Putamen (tissue), 1 donor: ENCODE measurements around the gene KDM4C.

Experiments
- DNase-seq: peaks from one replicate; pipeline ENCODE4 v3.0.0-alpha.2; 2016; ENCODE audit warnings: low spot score

KDM4C gene

DNA sequence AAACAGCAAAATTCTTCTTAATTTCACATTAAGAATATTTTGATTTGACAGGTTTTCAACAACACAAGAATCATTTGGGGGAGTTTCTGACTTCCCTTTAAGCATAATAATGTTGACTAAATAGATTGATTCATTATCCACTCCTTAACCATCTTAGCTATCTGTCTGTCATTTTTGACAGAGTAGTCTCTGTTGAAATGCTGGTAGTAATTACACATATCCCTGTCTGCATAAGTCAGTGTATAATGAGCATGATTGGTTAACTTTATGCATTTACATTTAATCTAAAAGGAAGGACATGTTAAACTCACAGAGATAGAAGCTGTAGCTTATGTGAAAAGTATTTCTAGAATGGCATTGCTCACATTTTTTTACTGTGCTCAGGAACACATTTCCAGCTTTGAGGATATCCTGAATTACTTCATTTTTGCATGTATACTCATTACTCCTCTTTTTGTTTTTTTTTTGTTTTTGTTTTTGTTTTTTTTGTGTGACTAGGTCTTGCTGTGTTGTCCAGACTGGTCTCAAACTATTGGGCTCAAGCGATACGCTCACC, 385.9 kb downstream of the KDM4C start:
- no peak for DNase-seq

DNA sequence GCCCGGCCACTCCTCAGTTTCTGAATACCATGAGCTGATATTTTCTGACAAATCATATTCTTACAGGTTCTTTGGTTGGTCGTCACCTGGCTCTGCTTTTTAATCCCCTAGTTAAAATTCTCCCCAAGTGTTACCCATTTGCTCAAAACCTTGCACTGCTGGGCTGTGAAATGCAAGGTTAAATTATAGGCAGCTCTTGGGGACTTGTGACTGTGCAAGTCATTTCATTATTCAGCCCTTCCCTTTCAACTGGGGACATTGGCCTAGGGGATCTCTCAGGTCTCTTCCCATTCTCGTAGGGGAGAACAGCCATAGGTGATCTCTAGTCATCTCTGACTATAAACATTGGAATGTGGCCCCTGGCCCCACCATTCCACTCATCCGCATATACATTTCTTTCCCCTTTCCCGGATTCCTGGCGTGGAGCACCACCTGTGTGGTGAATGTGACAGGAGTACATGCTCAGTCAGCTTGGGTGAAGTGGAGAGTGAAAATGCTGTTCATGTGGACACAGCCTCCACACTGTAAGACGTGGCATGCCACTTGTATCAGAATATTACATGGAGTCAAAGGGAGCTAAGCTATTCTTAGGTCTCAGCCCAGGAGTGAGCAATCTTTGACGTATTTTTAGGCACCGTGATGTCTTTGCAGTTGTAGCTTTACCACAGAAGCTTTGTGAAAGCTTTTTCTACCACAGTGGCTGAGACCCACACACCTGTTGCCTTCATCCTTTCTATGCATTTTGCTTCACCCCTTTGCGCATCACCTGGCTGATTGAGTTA, 386.7 kb downstream of the KDM4C start:
- no peak for DNase-seq

DNA sequence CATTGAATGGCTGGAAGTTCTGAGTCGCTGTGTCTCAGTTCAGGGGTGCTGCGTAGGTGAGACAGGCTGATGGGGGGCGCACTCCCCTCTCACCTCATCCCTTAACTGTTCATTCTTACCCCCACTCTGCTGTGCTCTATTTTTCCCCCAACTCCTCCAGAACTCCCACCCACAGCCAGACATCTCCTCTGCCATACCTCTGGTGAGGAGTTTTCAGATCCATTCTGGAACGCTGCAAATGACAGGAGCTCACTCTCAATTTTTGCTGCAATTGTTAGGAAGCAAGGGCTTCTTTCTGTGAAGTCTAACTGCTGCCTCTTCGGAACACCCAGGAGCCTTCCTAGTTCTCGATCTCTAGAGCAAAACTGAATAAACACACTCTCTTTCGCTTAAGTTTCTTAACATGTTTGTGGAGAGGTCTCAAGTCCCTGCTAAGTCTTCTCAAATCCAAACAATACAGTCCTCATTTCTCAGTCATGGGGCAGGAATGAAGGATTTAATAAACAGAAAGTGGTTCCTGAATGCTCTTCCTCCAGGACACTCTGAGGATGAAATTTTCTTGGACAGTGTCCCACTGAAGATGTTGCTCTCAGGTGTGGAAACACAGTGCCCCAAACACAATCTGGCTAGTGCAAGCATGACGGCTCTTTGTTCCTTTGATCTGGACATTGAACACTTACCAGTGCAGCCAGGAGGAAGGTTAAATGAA, 387.7 kb downstream of the KDM4C start:
- DNase-seq, result peak; percentile 65

DNA sequence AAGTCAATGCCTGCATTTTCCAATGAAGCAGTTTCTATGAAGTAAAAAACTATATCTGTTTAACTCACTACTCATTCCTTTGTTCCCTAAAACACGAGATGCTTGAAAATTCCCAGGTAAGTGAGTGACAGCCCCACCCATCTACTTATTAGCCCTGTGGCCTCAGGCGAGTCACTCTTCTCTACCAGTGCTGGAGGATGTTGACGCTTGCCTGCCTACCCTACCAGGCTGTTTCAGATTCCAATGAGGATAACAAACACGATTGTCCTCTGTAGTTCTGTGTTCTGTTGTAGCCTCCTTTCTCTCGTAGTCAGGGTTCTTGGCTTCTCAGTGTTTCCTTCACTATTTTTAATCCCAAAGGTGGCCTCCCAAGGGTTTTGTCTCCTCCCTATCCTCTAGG, 388.8 kb downstream of the KDM4C start:
- no peak for DNase-seq

DNA sequence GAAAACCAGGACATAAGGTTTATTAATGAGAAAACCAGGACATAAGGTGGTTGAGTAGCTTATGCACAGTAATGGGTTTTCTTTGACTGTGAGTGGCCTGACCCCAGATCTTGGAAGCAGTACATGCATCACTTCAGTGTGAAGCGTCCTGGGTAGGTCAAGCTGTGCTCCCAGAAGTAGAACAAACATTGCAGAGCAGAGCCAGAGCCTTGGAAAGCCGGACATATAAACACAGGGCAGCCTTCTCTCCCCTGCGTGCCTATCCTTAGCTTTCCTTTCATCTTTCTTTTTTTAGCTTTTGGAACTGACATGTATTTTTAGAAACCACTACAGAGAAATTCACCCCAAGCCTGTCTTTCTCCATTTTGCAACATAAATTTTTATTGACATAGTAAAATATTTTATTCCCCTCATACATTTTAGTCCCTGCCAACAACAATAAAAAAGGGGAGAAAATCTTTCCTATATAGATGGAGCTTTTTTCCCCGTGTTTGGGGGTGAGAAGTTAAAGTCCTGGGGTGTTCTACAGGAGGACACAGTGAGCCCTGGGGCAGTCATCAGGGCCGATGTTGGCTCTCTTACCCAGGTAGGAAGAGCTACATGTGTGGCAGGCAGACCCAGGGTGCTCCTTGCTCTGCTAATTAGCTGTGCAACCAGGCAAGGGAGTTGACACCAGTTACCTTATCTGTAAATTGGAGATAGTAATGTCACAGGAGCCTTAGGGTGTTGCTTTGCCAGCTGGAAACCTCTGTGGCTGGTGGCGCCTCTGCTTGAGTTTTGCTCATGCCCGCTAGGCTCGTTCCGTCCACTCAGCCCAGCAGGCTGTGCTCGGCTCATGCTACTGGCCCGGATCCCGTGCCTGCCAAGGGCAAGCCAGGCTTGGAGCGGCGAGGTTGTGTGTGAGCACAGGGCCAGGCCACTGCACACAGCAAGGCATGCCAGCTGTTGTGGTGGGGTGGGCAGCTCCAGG, 389.6 kb downstream of the KDM4C start:
- DNase-seq, result no peak

DNA sequence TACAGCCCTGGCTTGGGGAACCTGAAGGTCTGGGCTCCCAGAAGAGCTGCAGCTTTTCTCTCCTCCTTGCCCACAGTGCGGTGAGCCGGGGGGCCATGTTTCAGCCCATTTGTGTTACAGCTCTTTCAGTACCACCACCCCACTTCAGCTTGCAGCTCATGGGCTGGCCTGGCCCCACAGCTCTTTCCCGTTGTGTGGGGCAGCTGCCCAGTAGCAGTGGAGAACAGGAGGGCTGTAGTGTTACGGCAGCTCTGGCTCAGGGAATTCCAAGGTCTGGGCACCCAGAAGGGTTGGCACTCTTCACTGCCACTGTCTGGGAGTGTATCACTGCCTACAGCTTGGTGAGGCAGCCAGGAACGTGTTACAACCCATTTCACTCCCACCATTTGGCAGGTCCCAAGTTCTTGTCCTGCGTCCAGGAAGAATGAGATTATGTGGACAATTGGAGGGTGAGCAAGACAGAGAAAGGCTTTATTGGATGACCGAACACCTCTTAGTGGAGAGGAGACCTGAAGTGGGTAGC, 390.5 kb downstream of the KDM4C start:
- DNase-seq, result no peak

DNA sequence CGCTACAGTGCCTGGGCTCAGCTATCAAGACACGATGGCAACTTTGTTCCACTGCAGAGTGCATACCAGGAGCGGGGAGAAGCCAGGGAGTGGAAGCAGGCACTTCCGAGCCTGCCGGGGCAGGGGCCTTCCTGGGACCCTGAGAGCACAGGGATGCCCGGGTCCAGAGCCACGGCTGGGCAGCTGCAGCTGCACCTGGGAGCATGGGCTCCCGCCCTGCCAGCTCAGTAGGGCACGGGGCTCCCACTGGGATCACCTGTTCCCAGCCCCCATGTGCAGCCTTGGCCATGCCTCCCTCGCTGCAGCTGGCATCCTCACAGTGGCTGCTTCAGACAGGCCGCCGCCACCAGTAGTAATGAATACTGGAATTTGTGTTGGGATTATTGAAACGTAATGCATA, 391.5 kb downstream of the KDM4C start:
- DNase-seq, result no peak

DNA sequence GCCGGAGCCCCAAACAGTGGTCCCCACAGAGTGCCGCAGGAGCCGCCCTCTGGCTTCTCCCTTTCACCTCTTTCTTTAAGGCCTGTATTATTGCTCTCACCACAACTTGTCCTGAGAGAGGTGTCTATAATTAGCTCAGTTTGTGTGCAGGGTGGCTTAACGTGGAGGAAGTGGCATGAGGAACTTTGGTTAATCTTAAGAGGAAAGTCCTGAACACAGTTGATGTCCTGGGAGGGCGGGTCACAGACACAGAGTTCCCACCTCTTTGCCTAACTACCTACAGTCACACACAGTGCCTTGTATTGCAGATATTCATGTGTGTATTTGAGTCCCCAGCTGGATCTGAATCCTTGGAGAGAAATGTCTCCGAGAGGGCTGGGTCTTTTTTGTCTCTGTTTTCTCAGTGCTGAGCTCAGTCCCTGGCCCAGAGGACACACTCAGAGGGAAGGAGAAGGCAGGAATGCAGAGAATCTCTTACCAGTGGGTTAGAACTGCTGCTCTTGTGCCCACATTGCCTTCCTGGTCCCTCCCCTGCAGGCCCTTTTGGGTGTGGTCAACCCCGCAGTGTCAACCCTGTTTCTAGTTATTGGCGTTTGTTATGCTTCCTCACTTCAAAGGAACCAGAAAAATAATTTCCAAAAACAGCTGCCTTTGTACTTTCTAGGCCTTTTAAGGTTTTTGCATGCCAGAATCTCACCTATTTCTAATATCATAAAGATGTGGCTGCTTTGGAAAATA, 392.5 kb downstream of the KDM4C start:
- no peak for DNase-seq

DNA sequence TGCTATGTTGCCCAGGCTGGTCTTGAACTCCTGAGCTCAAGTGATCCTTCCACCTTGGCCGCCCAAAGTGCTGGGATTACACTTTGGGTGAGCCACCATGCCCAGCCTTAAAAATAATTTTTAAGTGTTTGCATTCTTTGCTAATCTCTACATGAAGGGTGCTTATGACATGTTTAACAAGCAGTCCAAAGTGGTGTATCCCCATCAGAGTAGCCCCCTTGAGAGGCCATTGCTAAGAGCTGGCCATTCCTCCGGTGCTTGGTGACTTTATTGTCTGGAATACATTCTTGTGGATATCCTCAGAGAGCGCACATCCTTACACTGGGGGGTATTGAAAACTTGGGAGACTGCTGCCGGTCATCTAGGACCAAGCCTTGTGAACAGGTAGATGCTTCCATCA, 395.4 kb downstream of the KDM4C start:
- no peak for DNase-seq

DNA sequence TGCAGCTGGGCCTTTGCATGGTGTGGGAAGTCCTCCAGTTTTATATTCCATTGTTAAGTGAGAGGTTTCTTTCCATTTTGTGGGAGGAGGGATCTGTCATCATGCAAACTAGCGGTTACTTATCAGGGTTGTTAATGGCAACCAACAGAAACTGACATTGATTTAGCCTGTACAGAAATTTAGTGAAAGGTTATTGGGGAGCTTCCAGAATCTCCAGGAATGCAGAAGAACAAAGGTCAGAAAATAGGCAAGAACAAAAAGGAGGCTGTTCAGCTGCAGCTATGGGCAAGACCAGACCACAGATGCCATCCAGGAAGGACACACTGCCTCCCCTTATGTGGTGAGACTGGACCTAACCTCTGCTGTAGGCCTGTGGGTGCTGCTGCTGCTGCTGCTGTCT, 395.8 kb downstream of the KDM4C start:
- DNase-seq, result no peak

DNA sequence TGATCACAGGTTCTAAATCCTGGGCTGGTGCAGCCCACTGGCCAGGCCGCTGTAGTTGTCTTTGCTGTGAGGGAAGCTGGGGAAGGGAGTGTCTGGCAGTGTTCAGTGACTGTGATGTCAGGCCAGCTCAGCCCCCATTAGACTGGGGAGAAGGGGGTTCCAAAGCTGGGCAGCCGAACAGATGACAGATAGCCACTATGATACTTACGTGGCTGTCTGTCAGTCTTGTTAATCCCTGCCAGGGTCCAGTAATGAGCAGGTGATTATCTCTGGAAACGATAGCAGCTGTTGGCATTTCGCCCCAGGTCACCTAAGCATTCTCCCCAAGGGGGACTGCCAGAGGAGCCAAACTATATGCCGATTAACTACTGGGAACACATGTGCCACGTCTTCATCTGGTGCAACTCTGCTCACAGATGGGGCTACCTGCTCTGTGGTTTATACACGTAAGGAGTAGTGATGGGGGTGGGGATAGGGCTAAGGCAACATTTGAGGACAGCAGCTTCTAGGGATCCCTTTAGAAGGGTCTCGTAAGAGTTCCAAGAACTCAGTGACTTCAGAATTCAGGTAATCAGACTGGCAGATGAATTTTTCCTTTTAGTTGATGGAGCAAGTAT, 396.3 kb downstream of the KDM4C start:
- DNase-seq, result no peak

DNA sequence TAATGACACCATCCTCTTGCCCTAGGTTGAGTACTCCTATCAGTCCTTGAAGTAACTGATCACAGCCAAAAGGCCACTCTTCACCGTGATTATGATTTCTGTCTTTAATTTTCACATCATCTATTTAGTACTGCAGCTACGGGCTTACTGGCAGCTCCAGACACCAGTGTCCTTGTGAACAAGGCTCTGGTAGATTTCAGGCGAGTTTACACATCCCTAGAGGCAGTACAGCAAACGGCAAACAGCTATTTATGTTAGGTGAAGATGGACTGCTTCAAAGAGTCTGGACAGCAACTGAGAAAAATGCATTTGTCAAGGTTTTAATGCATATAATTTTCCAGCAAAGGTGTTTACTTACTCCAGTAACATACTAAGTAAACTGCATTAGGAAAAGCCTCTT, 396.9 kb downstream of the KDM4C start:
- DNase-seq, result no peak

DNA sequence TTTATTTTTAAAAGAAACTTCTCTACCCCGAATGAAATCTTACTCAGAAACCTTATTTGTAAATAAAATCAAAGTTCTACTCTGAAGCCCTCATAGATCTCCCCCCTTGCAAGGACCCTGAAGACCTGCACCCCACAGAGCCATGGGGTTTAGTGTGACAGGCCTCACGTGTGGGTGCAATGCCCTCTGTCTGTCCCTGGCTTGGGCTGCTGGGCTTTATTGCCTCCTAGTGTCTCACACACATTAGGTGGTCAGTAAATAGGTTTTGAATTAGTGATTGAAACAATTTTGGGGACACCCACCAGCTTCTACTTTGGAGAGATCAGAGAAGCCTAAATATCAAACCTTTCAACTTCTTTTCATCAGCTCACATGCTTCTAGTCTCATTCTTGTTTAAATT, 403.7 kb downstream of the KDM4C start:
- DNase-seq, result no peak

DNA sequence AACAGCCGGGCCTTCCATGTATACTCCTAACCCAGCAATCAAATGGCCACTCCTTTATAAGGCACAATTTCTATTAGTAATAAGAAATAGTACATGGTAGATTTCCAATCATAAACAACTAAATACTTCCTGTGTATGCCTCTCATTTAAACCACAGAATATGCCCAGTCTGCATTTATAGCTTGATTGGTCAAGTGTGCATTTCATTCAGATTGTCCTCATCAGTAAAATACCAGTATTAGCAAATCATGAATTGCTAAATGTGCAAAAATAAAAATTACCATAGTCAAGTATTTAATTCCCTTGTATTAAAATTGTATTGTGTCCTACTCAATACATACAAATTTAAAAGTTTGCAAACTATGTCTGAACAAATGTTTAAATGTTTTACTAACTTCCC, 406.2 kb downstream of the KDM4C start:
- DNase-seq, result no peak

DNA sequence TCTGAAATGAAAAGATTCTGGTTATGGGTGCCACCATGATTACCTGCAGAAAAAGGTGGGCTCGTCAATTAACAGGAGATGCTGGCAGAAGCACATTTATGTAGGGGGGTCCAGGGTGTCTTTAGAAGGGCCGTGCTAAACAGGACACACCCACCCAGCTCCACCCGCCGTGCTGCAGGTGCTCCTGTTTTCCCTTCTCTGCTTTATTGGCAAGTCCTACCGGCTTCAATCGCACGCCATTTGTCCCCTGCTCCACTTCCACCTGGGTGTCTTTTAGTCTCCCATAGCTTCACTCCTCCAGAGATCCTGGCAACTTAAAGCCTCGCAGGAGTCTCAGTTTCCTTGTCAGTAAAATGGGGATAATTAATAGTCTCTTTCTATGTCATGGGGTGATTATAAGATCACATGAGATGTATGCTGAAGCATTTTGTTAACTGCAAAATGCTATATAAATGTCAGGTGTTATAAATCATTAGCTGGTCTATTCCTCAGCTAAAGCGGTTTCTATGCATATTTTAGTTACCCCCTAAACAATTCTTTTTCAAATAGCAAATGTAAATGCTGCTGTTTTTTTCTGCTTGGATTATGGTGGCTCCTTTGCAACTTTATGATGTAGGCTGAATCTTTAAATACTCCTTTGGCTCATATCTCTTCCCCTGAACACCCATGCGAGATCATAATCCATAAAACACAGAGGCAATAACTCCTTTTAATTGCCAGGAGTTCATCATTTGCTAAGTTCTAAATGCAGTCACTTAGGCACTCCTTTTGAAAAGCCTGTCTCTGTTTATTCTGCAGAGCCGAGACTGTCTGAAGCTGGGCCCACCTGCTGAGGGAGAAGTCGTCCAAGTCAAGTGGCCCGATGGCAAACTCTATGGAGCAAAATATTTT, 406.9 kb downstream of the KDM4C start:
- DNase-seq, result no peak

DNA sequence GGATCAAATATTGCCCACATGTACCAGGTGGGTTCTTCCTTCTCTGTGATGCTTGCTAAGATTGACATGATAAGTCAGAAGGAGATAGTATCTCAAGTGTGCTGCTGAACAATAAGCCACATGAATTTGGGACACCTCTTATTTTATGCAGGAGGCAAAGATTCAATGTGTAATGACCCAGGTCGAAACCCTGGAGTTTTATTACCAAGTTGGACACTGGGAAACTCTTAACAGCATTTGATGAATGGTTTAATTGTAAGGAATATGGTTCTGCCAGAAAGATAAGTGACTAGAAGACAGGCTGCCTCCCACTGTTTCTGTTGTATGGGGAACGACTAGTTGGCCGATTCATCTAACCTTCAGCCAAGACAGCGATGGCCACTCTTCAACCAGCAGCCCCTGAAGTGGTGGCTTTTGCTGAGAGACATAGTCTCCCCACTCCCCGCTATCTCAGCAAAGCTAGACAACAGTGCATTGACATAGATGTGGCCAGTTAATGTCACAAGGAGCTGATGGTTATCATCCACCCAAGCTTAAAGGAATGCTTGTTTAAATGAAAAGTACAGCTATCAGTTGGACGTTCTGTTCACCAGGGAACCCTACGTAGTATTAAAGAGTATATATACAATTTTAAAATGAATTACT, 407.7 kb downstream of the KDM4C start:
- no peak for DNase-seq

DNA sequence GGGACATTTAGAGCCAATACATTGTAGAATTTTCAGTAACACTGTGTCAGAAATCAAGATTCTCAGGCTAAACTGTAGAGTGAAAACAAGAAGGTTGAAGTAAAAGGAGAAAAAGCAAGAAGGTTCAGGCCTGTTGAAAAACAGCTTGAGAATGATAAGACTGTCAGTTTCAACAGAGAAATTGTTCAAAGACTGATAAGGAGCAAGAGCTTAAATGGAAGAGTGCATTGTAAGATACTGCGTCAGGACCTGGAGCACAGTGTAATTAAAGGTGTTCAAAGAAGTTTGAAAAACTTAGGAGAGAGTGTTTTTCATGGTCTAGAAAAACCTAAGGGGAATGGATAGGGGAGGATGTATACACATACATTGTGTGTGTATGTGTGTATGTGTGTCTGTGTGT, 408.3 kb downstream of the KDM4C start:
- no peak for DNase-seq

DNA sequence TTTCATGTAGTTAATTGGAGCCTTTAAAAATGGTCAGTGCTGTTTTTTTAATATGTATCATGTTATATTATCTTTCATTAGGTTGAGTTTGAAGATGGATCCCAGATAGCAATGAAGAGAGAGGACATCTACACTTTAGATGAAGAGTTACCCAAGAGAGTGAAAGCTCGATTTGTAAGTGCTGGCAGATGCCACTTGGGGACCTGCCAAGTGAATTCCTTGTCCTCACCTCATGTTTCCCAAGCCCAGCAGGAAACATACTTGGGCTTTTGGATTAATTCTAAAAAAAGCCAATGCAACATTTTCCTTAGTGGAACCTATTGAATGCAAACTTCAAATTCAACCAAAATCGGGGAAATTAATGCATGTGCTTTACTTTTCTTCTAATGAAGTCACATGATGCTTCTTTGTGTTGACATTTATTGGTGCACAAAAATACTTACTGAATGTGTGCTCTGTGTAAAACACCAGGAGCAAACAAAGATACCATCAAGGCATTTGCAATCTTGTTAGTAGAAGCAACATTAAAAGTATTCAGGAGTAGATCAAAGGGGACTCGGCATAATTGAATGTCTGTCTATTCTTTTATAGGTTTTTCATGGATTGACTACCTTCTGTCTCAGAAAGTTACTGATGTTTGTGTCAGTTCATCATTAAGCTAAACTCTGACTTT, 412.1 kb downstream of the KDM4C start:
- DNase-seq, result no peak
